K562 (cell line): Measurements from ENCODE around the gene FCAMR.

Source experiments
- DNMT1 ChIP-seq: fragments of 450-650 bp; IDR thresholded peaks from 2 replicates; pipeline ENCODE4 v1.6.1; 2016; ENCODE audit warnings: antibody characterized with exemption, mild to moderate bottlenecking
- MAFK ChIP-seq: IDR thresholded peaks from 2 replicates; pipeline ENCODE4 v1.6.1; 2011; ENCODE audit warnings: low read length, improper control_type of control experiment
- ZNF707 ChIP-seq: fragments of 250-450 bp; sonication (Bioruptor Pico); conservative IDR thresholded peaks from 2 replicates; pipeline ENCODE4 v1.8.0; 2022; ENCODE audit warnings: inconsistent platforms, mild to moderate bottlenecking, moderate library complexity
- TF ChIP-seq, protein P1 (sequence below), 3 experiments: IDR thresholded peaks in 2 of 3; conservative IDR thresholded peaks in 1 of 3; 2 replicates each; pipeline ENCODE4 v1.5.1; 2011 to 2012; ENCODE audit warnings: low read length in 3 of 3, mild to moderate bottlenecking in 3 of 3, control low read depth in 2 of 3, improper control_type of control experiment in 1 of 3, inconsistent platforms in 1 of 3, low read depth in 1 of 3, mixed read lengths in 1 of 3, moderate library complexity in 1 of 3; ENCODE audit not compliant: insufficient read depth in 2 of 3

DNA sequence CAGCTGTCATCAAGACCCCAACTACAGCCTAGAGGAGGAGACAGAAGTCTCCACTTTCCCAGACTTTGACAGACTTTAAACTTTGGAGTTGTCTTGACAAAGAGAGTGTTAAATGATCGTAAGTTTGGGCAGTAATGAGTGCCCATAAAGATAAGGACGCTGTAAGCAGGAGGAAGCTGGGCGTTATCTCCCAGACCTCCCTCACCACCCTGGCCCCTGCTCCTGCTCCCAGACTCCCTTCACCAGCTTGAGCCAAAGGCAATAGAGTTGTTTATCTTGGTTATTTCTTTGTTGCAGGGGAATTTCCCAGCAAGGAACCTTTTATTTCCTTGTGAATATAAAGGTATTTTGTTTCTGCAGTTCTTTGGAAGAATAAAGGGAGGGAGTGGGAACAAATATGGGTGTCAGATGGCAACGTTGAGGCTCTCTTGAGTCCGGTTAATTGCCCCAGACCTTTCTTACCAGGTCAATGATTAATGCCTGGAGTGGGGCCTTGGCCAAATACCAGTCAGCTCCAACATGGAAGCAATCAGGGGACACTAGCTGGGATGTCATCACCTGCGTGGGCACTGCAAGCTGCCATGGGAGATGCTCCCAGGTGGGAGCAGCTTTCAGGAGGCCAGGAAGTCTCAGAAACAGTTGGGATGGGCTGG is 28.4 kb downstream of the FCAMR start:
- no peak for TF ChIP-seq DNMT1
- no peak for TF ChIP-seq MAFK
- TF ChIP-seq, protein P1, sequence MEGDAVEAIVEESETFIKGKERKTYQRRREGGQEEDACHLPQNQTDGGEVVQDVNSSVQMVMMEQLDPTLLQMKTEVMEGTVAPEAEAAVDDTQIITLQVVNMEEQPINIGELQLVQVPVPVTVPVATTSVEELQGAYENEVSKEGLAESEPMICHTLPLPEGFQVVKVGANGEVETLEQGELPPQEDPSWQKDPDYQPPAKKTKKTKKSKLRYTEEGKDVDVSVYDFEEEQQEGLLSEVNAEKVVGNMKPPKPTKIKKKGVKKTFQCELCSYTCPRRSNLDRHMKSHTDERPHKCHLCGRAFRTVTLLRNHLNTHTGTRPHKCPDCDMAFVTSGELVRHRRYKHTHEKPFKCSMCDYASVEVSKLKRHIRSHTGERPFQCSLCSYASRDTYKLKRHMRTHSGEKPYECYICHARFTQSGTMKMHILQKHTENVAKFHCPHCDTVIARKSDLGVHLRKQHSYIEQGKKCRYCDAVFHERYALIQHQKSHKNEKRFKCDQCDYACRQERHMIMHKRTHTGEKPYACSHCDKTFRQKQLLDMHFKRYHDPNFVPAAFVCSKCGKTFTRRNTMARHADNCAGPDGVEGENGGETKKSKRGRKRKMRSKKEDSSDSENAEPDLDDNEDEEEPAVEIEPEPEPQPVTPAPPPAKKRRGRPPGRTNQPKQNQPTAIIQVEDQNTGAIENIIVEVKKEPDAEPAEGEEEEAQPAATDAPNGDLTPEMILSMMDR (IDR thresholded peaks at IDR 0.05 in 2 of 3, conservative IDR thresholded peaks at IDR 0.05 in 1 of 3; ENCODE audit: insufficient read depth in 2 of 3, low read depth in 1 of 3, low read length in 3 of 3), result no peak
- TF ChIP-seq ZNF707 (CRISPR knock-in tag), result no peak
